Right hindlimb (tissue), 1 donor: ENCODE measurements around the gene HNRNPUL2.
"Not testable (repeated sequence)": the region's sequence is repeated elsewhere in the genome, so short reads cannot be mapped to it uniquely, and the experiment has no call there.

ENCODE experiments used
- DNase-seq: peaks from one replicate; pipeline ENCODE4 v3.0.0-alpha.2; 2018

HNRNPUL2 gene

DNA sequence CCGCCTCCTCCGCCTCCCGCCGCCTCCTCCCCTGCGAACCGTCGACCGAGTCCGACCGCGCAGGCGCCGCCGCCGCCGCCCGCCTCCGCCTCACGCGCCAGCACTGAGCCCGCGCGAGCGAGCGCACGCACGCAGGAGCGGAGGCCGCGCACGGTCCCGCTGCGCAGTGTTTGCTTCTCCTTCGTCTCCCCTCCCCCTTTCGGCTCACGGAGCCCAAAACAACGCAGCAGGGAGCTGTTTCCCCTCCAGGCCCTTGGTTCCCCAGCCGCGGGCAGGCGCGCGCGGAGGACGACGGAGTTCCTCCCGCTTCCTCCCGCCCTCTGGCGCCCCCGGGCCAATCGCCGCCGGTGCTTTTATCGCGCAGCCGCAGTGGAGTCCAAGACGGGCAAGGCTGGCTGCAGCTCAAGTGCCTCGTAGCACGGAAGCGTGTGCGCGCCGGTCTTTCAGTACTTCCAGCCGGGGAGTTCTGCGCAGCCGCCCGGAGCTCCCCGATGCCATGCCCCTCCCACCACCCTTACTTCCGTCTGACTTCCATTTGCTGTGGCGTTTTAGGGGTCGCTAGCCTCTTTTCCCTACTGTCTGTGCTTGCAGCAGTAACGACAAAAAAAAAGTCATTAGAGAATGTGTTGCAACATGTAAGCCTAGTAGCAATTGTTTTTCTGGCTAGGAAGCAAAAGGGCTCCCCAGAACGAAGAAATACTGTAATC lies at the start of gene HNRNPUL2:
Gene HNRNPUL2, minus strand, starts transcription at position 293 of the 707 bp plus-strand sequence. CDS start 301 bp downstream, outside the sequence.
- DNase-seq = peak; percentile 99

GRCh38 chr11:62775646-62776045 lies 48.4 kb upstream of the HNRNPUL2 start:
- DNase-seq = no peak

DNA sequence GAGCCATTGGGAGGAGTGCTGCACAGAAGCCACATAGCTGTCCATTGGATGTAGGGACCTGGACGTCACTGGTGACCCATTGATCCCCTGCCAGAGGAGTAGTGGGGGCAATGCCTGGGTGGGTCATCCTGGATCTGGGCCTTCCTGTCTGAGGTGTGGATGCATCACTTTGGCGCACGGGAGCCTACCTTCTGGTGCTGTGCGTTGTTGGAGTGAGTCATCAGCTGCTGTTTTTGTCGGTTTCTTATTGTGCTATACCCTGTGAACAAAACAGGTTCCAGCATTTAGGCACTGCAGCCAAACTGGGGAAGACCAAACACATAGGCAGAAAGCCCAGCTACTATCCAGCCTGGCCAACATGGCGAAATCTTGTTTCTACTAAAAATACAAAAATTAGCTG lies 47.1 kb upstream of the HNRNPUL2 start:
- DNase-seq = no peak

DNA sequence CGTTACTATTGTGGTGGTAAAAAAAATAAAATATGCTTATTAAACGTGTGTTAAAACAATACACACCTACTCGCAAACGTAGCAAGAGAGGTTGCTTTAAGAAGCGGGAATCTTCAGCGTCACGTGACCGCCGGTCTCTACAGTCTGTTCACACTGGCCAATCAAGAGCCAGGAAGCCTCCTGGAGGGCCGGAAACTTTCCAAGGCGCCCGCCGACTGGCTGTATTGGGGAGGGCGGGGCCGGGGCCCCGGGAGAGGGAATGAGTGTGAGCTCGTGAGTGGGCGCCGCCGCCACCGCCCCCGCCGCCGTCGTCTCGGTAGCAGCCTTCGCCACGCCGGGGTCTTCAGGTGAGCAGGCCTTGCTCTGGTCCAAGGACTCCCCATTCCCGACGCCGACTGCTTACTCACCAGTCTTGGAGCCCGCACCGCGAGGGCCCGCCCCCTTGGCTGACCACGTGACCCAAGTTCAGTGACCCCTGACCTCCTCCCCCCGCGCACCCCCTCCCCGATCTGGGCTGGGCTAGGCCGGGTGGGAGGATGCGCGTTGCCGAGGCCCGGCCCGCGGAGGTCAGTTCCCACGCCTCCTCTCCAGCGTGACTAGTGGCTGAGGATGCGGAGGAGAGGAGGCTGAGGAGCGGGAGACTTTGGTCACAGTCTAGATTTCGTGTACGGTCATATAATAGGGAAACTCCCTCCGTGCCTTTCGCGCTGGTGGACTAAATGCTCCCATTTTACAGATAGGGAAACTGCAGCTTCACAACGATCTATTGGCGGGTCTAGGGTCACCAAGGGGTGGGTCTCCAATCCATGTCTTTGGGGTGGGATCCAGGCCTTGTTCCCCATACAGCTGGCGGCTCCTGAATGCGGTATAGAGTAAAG lies 44.1 kb upstream of the HNRNPUL2 start, which contains the start of gene TAF6L:
Gene TAF6L, plus strand, starts transcription at position 253 of the 878 bp plus-strand sequence. CDS start 4,388 bp downstream, outside the sequence.
- DNase-seq = peak; percentile 99

DNA sequence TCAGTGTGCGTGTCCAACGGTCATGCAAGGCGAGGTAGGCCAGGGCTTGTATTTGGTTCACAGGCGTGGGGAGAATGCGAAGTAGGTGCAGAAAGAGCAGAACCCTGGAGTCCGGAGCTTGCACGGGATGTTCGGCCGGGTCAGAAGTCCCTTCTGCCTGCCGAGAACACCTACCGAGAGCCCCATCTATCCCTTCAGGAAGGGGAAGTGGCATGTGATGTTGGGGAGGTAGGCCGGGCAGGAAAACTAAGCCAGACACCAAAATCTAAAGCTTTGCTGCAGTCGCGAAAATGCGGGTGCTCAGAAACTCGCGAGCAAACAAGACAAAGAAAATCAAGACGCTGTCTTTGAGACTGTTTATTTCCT lies 43.5 kb upstream of the HNRNPUL2 start:
- peak; percentile 59 for DNase-seq

DNA sequence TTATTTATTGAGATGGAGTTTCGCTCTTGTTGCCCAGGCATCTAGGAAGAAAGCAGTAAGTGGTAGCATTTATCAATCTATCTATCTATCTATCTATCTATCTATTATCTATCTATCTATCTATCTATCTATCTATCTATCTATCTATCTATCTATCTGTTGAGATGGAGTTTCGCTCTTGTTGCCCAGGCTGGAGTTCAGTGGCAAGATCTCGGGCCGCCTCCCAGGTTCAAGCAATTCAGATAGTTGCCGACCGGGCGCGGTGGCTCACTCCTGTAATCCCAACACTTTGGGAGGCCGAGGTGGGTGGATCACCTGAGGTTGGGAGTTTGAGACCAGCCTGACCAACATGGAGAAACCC lies 33.6 kb upstream of the HNRNPUL2 start:
- not testable (repeated sequence) for DNase-seq

DNA sequence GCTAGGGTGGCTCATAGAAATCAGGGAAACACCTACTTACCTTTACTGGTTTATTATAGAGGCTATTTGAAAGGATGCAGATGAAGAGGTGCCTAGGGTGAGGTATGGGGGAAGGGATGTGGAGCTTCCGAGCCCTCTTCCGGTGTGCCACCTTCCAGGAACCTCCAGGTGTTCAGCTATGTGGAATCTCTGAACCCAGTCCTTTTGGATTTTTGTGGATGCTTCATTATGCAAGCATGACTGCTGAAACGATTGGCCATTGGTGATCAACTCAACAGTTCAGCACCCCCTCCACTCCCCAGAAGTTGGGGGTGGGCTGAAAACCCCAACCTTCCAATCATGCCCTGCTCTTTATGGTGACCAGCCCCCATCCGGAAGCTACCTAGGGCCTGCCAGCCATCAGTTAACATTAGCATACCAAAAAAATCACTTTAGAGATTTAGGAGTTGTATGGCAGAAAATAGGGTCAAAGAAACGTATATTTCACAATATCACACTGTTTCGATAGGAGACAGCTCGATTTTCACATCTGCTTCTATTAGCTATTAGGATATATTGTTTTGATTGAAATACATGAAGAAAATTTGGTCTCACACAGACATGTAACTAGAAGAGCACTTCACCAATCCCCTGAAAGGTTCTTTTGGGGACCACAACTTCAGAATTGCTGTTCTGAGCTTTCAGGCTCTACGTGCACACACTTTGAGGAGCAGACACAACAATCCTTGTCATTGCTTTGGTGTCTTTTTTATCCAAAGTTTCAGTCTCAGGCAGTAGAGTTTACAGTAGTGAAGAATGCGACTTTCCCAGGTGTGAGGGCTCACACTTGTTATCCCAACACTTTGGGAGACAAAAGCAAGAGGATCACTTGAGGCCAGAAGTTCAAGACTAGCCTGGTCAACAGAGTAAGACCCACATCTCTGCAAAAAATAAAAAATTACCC lies 30.9 kb upstream of the HNRNPUL2 start:
- DNase-seq = no peak

DNA sequence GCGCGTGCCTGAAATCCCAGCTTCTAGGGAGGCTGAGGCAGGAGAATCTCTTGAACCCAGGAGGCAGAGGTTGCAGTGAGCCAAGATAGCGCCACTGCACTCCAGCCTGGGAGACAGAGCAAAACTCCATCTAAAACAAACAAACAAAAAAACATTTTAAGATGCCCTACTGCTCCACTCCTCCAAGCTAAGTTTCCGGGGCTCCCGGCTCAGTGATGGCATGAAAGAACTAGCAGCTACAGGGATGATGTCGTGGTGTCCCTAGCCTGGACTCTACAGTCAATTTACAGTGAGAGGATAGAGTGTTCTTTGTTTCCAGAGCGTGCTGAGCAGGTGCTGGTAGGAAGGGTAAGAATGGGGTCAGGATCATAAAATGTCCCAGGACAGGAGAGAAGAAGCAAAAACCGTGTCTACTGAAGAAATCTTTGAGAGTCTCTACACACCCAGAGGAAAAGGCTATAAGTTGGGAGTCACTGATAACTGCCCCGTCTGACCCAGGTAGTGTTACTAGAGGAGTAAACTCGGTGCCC lies 27.9 kb upstream of the HNRNPUL2 start:
- no peak for DNase-seq

DNA sequence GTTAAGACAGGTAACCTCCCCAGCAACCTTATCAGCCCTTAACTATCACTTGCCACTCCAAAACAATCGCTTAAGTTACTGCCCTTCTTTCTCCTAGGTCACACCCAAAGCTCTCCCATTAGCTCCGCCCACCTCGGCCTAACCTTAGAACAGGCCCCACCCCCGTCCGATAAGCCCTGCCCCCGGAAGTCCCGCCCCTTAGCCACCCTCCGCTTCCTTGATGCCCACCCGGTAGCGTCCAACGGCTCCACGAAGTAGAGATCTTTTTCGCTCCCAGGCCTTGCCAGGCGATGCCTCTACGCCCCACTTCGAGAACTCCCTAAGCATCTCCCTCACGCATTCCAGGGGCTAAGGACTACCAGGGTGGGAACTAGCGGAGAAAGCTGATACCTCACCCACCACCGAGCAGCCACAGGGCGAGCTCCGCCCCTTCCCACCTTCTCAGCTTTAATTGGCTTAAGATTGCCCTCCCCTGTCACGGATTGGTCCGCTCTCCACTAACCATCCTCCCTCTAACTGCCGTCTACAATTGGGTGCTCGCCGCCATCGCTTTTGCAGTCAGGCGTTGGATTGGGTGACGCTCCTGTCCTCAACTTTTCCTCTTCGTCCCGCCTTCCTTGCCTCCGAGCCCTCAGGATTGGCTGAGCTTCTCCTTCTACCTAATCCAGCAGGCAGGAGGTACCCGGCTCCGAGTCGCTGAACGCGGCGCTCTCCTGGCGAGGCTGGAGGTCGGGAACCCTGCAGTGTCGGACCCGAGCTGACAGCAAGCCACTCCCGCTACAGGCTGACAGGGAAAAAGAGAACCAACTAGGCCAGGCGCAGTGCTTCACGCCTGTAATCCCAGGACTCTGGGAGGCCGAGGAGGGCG lies 26.7 kb upstream of the HNRNPUL2 start, which contains the start of gene ZBTB3:
Gene ZBTB3, minus strand, starts transcription at position 425 of the 868 bp plus-strand sequence. CDS start 496 bp downstream, outside the sequence.
- peak; percentile 99 for DNase-seq

DNA sequence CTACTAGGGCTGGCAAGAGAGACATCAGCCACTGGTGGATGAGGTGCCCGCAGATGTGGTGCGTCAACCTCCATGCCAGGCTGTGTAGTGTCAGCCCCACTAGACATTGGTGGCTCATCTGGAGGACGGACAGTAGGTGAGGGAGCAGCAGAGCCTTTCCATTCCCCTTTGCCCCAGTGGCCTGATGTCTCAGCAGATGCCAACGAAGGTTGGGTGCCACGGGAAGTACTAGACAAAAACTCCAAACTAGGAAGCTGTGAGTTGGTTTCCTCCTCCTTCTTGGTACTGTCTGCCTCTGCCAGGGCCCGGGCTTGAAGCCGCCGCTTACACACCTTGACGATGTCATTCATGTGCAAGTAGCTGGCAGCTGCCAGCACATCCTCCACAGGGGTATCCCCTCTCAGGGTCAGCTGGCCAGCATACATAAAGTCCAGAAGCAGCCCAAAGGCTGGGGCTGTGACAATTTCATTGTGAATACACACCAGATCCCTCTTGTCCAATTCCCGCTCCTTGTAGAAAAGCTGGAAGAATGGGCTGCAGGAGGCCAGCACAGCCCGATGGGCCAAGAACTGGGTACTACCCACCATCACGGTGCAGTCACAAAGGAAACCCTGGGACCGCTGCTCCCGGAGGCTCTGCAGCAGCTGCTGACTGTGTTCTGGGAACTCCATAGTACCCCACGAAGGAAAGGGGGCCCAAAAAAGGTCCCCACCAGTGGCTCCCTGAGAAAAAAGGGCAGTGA lies 25.9 kb upstream of the HNRNPUL2 start:
- no peak for DNase-seq

DNA sequence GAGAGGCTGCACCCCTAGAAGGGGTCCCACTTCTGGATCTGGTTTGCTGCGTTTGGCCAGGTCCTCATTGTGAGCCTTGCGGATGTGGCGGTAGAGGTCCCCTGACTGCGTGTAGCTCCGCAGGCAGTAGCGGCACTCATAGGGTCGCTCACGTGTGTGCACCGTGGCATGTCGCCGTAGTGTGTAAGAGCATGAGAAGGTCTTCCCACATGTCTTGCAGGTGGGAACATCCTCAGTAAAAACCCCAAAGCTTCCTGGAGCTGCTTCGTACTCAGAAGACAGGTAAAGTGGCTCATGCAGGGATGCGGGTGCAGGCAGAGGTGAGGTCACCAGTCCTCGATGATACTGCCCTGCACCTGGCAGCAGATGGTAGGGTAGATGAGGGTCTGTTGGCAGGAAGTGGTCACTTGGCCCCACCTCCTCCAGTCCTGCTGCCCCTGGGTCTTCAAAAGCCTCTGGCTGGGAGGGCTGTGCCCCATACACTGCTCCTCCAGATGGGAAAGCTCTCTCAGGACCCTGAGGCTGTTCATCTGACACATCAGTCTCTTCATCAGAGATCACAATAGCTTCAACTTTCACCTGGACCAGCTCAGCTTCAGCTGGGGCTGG lies 25.0 kb upstream of the HNRNPUL2 start:
- DNase-seq = no peak

DNA sequence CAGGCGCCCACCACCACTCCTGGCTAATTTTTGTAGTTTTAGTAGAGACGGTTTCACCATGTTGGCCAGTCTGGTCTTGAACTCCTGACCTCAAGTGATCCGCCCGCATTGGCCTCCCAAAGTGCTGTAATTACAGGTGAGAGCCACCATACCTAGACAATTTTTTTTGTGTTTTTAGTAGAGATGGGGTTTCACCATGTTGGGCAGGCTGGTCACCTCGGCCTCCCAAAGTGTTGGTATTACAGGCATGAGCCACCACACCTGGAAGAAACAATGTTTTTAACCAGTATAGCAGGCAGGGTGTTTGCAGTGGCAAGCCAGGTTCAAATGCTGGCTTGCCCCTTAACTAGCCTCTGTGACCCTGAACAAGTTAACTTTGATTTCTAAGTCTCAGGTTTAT lies 22.7 kb upstream of the HNRNPUL2 start:
- DNase-seq = not testable (repeated sequence)

DNA sequence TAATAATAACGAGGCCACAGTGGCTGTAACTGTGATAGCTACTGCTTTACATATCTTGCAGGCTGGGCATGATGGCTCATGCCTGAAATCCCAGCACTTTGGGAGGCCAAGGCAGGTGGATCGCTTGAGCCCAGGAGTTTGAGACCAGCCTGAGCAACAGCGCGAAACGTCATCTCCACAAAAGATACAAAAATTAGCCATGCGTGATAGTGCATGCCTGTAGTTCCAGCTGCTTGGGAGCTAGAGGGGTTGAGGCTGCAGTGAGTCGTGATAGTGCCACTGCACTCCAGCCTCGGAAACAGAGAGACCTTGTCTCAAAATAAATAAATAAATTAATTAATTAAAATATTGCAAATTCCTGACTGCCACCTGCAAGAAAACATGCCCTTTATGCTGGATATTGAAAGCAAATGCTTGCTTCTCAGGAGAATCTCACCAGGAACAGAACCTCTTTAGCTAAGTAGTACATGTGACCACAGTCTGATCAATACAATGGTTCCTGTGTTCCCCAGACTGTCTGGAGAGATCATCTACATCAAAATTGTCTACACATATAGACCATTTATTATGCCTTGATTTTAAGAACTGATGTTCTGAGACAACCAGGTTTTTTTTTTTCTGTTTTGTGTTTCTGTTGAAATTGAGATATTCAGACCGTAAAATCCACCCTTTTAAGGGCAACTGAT lies 20.4 kb upstream of the HNRNPUL2 start:
- DNase-seq = no peak

DNA sequence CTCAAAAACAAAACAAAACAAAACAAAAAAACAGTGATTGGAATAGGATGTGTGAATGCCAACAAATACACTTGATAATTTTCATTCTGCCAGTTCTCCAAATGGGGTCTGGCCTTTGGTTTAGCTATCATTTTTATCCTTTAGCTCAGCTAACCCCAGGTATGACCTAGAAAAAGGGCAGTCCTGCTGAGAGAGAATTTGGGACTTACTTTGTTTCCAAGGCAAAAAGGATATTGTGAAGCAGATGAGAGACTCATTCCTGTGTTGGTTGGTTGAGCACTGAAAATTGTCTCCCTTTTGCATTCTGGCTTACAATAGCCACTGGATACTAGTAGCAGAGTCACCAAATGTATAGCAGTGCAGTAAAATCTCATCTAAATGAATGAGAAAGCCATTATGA lies 9.9 kb upstream of the HNRNPUL2 start:
- DNase-seq = no peak

- DNase-seq = no peak
Observed at GRCh38 chr11:62732830-62733229, 5.6 kb upstream of the HNRNPUL2 start.

DNA sequence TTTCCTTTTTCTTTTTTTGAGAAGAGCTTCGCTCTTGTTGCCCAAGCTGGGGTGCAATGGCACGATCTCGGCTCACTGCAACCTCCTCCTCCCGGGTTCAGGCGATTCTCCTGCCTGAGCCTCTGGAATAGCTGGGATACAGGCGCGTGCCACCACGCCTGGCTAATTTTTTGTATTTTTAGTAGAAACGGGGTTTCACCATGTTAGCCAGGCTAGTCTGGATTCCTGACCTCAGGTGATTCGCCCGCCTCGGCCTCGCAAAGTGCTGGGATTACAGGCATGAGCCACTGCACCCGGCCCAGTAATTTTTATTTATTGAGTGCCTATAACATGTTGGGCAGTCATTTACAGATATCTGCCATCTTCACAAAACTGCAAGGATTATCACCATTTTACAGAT lies 2.8 kb upstream of the HNRNPUL2 start:
- not testable (repeated sequence) for DNase-seq

DNA sequence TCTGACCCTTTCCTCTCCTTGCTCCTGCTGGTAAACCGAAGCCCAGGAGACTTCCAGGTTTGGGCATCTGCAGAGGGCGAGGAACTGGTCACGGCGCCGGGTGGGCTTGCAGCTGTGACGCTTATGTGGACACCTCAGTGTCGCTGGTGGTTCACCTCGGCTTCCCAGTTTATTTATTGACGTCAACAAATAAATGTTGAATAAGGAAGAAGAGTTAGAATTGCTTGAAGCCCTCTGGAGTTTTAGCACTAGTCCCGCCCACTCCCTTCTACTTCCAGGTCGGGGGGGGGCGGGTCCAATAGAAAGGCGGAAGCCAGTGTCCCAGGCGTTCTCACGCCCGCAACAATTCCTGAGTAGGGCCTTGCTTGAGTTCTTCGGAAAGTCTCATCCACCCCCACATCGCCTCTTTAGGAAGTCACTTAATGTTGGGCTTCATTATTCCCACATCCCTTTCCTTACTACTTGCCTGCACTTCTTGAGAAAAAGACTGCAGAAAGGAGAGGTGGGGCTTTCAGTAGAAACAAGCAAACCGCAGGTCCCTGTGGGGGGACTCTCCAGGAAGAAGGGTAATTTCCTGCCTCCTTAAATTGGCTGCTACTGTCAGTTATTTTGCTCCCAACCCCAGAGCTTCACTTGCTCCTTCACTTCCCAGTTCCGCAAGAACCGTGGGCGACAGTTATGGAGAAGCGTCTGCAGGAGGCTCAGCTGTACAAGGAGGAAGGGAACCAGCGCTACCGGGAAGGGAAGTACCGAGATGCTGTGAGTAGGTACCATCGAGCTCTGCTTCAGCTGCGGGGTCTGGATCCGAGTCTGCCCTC lies 1.1 kb upstream of the HNRNPUL2 start, which contains the start of gene TTC9C:
Gene TTC9C, plus strand, starts transcription at position 316 of the 818 bp plus-strand sequence. Its CDS starts 363 bp downstream, at position 679.
- peak; percentile 94 for DNase-seq

- peak; percentile 93 for DNase-seq
Observed at GRCh38 chr11:62727872-62728170, 564 bp upstream of the HNRNPUL2 start.

DNA sequence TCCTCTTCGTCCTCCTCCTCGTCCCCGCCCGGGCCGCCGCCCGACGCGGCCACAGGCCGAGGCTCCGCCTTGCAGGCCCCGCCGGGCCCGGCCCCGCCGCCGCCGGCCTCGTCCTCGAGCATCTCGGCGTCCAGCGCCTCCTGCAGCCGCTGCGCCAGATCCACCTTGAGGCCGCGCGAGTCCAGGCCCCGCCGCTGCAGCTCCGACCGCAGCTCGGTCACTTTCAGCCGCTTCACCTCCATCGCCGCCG lies 417 bp downstream of the HNRNPUL2 start:
- DNase-seq = no peak
